ENCODE data around the gene RPL18A. TPM values are rescaled to one million over a fixed set of nuclear protein-coding genes. Genes with fewer than 3 reads are reported as not detected.
"Not testable (repeated sequence)": the region's sequence is repeated elsewhere in the genome, so short reads cannot be mapped to it uniquely, and the experiment has no call there.

RPL18A gene
- polyA plus RNA-seq, 1 donor = 759 TPM

DNA sequence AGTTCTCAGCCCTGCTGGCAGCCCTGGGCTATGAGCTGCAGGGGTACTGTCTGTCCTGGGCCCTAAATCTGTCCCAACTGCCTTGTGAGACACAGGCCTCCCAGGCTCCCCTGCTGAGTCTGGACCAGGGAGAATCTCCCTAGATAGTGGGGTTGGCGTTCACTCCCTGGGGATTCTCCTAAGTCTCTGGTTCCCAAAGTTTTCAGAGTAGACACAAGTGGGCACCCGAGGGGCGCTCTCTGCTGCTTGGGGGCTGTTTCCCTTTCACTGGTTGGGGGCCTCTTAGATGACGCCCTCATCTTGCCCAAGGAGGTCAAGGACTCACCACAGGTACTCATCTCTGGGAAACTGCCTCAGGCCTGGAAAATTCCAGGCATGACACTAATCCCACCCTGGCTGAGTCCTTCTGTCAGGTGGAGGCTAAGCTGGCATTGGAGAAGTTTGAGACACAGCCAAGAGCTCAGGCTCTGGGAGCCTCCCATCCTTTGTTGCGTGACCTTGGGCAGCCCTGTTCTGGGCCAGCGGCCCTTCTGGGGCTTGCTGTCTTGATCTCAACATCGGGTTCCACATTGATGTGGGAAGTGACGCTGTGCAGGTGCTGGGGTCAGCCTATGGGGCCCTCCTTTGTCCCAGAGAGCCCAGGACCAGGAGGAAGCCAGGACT is 3.9 kb downstream of the RPL18A start:
- DNase-seq = no peak

DNA sequence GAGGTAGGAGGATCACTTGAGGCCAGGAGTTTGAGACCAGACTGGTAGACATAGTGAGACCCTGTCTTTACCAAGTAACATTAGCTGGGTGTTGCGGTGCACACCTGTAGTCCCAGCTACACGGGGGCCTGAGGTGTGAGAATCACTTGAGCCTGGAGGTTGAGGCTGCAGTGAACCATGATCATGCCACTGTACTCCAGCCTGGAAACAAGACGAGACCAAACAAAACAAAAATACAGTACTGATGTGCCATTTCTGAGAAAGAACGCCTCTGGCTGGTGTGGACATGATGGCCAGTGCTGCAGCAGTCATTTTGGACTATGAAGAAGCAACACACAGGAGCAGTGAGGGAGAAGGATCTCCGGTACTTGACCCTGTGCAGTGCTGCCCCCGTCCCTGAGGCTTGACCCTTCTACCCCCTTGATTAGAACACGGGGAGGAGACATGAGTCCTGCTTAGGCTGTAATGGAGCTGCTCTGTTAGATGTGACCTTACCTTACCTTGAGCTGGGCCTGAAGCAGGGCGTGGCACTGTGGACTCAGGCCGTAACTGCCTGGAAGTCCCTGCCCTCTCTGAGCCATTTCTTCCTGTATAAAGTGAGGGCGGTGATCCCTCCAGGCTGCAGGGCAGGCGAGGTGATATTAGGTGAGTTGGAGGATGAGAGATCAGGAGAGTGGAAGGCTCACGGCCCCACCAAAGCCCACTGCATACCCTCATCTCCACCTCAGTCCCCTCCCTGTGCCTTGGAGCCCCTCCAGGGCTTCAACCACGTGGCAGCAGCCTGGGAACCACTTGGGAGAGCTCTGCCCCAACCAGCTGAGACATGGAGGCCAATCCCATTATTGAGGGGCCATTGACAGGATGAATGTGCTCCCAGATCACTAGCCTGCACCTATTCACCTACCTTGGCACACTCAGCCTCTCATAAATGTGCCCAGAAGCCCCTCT is 5.9 kb downstream of the RPL18A start:
- DNase-seq = no peak

DNA sequence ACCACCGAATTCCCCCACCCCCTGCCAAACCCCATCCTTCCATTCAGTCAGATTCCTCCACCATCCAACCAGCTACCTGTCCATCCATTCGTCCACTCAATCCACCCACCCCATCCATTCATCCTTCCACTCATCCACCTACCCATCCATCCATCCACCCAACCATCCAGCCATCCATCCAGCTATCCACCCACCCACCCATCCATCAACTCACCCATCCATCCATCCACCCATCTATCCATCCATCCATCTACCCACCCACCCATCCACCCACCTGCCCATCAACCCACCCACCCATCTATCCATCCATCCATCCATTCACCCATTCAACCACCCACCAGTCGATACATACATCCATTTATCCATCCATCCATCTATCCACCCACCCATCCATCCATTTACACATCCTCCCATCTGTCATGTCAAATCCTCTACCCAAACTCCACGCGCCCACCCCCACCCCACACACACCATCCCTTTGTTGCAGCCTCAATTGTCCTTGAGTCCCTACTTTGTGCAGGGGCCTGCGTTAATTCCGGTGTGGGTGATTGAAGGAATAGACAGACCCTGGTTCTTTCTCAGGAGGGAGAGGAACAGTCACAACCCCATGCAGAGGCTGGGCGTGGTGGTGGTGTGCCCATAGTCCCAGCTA is 6.7 kb downstream of the RPL18A start:
- no peak for DNase-seq

DNA sequence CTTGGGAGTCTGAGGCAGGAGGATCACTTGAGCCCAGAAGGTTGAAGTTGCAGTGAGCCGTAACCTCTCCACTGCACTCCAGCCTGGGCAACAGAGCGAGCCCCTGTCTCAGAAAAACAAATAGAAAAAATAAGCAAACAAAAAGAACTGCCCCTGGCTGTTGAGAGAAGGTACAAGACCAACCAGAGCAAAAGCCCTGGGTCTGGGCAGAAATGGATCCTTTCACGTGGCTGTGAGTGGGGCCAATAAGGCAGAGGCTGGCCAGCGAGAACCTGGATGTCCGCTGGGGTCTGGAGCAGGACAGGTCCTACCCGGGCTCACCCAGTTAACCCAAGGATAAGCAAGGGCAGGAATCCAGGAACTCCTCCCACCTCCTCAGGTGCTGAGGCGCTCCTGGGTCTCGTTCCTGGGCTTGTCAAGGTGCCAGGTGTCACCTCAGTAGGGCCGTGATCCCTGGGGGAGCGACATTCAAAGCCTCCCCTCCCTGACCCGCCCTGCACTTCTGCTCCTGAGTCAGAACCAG is 7.3 kb downstream of the RPL18A start:
- no peak for DNase-seq

DNA sequence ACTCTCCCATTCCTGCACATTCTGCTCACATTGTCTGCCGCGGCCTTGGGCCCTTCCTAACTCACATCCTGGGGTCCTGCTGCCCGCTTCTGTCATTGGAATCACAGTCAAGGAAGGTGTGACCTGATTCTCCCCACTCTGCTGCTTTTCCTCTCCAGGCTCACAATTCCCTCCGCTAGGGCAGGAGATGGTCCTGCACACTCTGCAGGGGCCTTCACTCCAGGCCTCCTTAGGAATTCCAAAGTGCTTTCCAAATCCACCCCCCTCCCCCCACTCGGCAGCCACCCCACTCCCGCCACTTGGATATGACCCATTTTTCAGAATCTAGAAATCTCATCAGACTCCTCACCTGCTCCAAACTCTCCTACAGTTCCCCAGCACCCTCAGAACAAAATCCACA is 9.0 kb downstream of the RPL18A start:
- no peak for DNase-seq

DNA sequence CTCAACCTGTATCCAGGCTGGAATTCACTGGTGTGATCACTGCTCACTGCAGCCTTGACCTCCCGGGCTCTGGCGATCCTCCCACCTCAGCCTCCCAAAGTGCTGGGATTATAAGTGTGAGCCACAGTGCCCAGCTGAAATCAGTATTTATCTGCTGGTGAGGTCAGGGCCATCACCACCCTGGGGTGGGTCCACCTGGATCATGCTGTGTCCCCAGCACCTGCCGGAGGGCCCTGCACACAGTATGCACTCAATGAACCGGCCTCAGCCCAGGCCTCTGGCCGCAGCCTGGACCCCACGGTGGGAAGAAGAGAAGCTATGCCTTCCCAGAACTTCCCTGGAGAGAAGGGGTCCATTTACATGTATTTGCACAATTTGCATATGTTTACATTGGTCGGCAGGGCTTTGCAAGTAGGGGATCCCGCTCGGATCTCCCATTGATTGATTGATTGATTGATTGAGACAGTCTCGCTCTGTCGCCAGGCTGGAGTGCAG is 9.5 kb downstream of the RPL18A start:
- DNase-seq = no peak

DNA sequence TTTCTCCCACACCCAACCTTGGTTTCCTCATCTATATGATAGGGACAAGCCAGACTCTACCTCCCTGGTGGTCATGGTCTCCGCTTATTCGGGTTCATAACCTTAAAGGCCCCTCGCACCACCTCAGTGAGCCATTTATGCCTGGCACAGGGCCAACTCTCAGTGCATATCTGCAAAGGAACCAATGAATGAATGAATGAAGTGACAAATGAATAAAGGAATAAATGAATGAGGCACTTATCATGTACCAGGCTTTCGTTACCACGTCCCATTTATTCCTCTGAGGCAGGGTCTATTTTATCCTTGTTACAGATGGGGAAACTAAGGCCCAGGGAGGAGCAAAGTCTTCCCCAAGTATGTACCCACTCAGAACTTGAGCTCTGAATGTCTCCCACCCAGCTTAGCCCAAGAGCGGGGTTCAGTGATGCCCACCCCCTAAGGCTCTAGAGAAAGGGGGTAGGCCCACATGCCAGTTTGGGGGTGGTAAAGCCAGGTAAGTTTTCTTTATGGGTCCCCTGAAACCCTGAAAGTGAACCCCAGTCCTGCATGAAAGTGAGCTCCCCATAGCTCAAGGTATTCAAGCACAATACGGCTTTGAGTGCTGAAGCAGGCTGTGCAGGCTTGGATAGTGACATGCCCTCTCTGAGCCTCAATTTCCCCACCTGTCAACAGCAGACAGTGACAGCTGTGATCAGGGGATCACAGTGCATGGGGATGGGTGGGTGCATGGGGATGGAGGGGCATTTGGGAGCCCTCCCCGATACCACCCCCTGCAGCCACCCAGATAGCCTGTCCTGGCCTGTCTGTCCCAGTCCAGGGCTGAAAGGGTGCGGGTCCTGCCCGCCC is 11.5 kb downstream of the RPL18A start:
- DNase-seq = no peak

DNA sequence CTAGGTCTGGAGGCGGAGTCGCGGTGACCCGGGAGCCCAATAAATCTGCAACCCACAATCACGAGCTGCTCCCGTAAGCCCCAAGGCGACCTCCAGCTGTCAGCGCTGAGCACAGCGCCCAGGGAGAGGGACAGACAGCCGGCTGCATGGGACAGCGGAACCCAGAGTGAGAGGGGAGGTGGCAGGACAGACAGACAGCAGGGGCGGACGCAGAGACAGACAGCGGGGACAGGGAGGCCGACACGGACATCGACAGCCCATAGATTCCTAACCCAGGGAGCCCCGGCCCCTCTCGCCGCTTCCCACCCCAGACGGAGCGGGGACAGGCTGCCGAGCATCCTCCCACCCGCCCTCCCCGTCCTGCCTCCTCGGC is 12.2 kb downstream of the RPL18A start, which contains the start of gene SLC5A5:
Gene SLC5A5 (plus strand): TSS at position 68 of the 373 bp plus-strand sequence. CDS start 375 bp downstream, outside the sequence.
- DNase-seq = no peak

DNA sequence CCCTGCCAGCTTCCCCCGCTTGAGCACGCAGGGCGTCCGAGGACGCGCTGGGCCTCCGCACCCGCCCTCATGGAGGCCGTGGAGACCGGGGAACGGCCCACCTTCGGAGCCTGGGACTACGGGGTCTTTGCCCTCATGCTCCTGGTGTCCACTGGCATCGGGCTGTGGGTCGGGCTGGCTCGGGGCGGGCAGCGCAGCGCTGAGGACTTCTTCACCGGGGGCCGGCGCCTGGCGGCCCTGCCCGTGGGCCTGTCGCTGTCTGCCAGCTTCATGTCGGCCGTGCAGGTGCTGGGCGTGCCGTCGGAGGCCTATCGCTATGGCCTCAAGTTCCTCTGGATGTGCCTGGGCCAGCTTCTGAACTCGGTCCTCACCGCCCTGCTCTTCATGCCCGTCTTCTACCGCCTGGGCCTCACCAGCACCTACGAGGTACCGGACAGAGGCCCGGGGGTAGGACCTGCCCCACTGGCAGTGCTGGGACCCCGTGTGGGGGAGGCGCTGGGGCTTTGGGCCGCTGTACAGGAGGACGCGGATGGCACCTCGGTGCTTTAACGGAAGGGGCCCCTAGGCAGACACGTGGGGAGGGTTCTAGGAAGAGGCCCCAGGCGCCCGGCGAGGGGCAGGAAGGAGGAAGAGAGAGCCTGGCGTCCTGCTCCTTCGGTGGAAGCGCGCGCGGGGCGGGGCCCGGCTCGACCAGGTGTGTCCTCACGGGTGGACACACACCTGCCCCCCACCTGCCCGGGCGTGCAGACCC is 12.7 kb downstream of the RPL18A start:
- no peak for DNase-seq

DNA sequence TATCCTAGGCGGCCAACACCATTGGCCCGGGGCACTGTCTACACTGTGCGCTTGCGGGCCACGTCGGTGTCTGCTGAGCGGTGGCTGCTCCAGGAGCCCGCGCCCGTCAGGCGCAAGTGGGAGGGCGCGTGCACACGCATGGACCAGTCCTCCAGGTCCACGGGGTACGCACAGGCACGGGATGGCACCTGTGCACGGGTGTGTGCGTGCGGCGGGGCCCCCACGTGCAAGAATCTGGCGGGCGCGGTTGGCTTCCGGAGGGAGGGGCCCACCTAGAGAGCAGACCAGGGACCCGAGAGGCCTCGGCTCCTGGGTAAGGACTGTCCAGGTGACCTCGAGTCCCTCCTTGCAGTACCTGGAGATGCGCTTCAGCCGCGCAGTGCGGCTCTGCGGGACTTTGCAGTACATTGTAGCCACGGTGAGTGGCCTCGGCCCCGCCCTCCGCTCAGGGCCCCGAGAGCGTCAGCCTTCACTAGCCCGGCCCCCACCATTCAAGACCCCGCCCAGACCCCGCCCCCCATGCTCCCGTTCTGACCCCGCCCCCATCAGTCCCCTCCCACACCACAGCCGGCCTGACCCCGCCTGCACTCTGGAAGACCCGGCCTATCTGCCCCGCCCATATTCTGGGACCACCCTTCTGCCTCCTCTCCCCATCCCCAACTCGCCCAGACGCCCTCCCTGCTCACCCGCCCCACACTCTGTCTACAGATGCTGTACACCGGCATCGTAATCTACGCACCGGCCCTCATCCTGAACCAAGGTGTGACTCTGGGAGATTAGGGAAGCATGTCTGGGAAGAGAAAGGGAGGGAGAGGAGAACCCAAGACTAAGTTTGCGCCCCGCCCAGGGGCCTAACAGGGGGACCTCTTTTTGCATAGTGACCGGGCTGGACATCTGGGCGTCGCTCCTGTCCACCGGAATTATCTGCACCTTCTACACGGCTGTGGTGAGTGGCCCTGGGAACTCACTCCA is 14.4 kb downstream of the RPL18A start:
- DNase-seq = no peak

DNA sequence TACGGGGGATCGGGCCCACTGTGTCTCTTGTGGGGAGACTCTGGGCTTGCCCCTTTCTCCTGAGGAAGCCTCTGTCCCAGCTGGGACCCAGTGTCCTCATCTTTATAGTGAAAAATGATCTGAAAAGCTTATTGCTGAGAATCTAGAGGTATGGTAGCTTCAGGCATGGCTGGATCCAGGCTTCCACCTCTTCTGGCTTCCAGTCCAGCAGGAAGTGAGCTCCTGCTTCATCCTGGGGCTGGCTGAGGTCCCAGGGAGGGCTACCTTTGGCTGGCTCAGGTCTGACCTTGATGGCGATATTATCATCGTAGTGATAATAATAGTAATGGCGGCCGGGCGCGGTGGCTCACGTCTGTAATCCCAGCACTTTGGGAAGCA is 15.0 kb downstream of the RPL18A start:
- DNase-seq = no peak

DNA sequence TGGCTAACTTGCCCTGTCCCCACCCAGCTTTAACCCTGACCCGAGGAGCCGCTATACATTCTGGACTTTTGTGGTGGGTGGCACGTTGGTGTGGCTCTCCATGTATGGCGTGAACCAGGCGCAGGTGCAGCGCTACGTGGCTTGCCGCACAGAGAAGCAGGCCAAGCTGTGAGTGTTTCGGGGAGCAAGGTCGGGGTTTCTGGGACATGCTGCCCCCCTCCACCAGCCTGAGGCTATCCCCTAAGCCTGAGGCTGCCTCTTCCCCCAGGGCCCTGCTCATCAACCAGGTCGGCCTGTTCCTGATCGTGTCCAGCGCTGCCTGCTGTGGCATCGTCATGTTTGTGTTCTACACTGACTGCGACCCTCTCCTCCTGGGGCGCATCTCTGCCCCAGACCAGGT is 18.0 kb downstream of the RPL18A start:
- DNase-seq = no peak

DNA sequence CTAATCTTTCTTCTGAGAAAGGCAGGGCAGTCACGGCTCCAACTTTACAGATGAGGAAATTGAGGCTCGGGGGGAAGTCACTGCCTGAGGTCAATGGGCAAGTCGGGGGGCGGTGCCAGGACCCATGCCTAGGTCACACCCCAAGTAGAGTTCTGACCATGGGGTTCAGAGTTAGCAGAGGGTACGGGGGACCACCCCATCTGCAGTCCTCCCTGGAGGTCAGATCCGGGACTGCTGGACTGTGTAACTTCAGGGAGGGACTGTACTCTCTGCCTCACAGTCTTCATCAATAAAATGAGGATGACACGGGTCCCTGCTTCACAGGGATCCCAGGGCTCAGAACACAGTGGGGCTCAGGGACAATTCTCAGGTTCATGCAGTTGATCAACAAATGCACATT is 19.8 kb downstream of the RPL18A start:
- no peak for DNase-seq

DNA sequence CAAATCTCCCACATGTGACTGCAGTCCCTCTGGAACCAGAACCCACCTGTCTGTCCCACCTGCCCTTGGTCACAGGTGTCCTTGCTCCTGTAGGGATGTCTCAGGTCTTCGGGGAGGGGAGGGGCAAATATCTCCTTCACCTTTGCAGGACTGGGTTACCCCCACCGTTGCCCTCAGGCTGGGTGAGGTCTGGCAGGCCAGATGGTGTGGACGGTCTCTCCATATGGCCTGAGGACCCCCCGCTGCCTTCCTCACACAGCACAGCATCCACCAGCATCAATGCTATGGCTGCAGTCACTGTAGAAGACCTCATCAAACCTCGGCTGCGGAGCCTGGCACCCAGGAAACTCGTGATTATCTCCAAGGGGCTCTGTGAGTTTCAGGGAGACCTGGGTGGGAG is 22.0 kb downstream of the RPL18A start:
- no peak for DNase-seq

DNA sequence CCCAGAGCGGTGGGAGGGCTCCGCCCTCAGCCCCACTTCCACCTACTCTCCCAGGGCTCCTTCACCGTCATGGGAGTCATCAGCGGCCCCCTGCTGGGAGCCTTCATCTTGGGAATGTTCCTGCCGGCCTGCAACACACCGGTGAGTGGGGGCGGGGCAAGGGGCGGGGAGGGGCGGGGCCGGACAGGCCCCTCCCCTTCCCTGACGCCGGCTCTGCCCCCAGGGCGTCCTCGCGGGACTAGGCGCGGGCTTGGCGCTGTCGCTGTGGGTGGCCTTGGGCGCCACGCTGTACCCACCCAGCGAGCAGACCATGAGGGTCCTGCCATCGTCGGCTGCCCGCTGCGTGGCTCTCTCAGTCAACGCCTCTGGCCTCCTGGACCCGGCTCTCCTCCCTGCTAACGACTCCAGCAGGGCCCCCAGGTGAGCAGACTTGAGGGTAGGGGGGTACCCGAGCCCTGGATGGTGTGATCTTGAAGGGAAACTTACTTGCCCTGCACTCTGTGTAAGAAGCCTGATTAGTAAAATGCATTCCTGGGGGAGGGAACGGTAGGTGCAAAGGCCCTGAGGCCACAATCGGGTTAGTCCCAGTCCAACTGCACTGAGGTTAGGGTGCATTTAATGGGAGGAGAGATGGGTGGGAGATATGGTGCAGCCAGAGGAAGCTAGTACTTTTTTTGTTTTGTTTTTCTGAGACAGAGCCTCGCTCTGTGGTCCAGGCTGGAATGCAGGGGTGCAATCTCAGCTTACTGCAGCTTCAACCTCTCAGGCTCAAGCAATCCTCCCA is 24.1 kb downstream of the RPL18A start:
- DNase-seq = no peak

DNA sequence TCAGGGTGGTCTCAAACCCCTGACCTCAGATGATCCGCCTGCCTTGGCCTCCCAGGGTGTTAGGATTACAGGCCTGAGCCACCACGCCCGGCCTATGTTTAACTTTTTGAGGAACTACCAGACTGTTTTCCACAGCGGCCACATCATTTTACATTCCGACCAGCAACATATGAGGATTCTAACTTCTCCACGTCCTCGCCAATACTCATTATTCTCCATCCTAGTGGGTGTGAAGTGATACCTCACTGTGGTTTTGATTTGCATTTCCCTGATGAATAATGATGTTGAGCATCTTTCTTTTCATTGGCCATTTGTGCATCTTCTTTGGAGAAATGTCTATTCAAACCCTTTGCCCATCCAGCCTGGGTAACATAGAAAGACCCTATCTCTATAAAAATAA is 26.8 kb downstream of the RPL18A start:
- no peak for DNase-seq

DNA sequence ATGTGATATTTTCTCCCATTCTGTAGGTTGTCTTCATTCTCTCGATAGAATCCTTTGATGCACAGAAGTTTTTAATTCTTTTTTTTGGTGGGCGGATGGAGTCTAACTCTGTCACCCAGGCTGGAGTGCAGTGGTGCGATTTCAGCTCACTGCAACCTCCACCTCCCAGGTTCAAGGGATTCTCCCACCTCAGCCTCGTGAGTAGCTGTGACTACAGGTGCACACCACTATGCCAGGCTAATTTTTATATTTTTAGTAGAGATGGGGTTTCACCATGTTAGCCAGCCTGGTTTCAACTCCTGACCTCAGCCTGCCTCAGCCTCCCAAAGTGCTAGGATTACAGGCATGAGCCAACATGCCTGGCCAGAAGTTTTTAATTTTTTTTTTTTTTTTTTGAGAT is 27.5 kb downstream of the RPL18A start:
- not testable (repeated sequence) for DNase-seq

DNA sequence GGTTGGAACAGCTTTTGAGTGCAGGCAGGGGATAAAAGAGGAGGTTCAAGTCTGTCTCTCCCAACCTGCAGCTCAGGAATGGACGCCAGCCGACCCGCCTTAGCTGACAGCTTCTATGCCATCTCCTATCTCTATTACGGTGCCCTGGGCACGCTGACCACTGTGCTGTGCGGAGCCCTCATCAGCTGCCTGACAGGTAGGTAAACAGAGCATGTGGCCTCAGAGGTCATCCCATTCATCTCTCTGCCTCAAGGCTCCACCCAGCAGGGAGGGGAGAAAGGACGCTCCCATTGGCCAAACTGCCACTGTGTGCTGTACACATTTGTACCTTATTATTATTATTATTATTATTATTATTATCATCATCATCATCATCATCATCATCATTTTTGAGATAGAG is 28.6 kb downstream of the RPL18A start:
- DNase-seq = no peak
